Liver (tissue), 9 donors: Measurements from ENCODE around the gene TBP. TPM values are rescaled to one million over a fixed set of nuclear protein-coding genes. Genes with fewer than 3 reads are reported as not detected.

ENCODE experiments used
- DNase-seq: peaks from one replicate; pipeline ENCODE4 v3.0.0-alpha.2; 2017; ENCODE audit warnings: low spot score
- H3K27ac ChIP-seq, 2 donors: one replicate each; pipeline ENCODE4 v1.7.0; 2013; ENCODE audit warnings: inconsistent platforms in 2 of 2, low read length in 2 of 2, control low read depth in 1 of 2, low read depth in 1 of 2, mild to moderate bottlenecking in 1 of 2
- H3K27me3 ChIP-seq, 4 donors: one replicate each; pipeline versions ENCODE4 v1.6.1 to v1.7.0; 2013; ENCODE audit warnings: low read length in 3 of 4, inconsistent platforms in 1 of 4, mild to moderate bottlenecking in 1 of 4, moderate library complexity in 1 of 4; ENCODE audit not compliant: control insufficient read depth in 4 of 4, insufficient read depth in 4 of 4
- H3K36me3 ChIP-seq, 4 donors: one replicate each; pipeline versions ENCODE4 v1.6.1 to v1.7.0; 2013; ENCODE audit warnings: low read length in 3 of 4, mild to moderate bottlenecking in 3 of 4, low read depth in 1 of 4, moderate library complexity in 1 of 4; ENCODE audit not compliant: control insufficient read depth in 4 of 4, insufficient read depth in 3 of 4
- H3K4me1 ChIP-seq, 4 donors: one replicate each; pipeline versions ENCODE4 v1.6.1 to v1.7.0; 2013; ENCODE audit warnings: low read length in 3 of 4, mild to moderate bottlenecking in 3 of 4, moderate library complexity in 1 of 4; ENCODE audit not compliant: control insufficient read depth in 4 of 4, insufficient read depth in 4 of 4
- H3K4me3 ChIP-seq, 3 donors: one replicate each; pipeline versions ENCODE4 v1.6.1 to v1.7.0; 2013; ENCODE audit warnings: low read length in 3 of 3, control low read depth in 1 of 3, low read depth in 1 of 3, mild to moderate bottlenecking in 1 of 3
- H3K9ac ChIP-seq, 2 donors: one replicate each; pipeline ENCODE4 v1.7.0; 2013; ENCODE audit warnings: low read length in 2 of 2, mild to moderate bottlenecking in 2 of 2, moderate library complexity in 2 of 2, control low read depth in 1 of 2, low read depth in 1 of 2
- H3K9me3 ChIP-seq, 4 donors: one replicate each; pipeline versions ENCODE4 v1.6.1 to v1.7.0; 2013; ENCODE audit warnings: low read length in 3 of 4; ENCODE audit not compliant: control insufficient read depth in 4 of 4
- EGR1 ChIP-seq, 2 donors: IDR thresholded peaks; 2 replicates each; pipeline ENCODE4 v1.6.1; 2016 to 2018; ENCODE audit warnings: antibody characterized with exemption in 2 of 2, low read depth in 2 of 2
- FOXA1 ChIP-seq: IDR thresholded peaks from 2 replicates; pipeline ENCODE4 v1.6.1; 2016; ENCODE audit warnings: antibody characterized with exemption
- FOXA2 ChIP-seq: IDR thresholded peaks from 2 replicates; pipeline ENCODE4 v1.6.1; 2016; ENCODE audit warnings: antibody characterized with exemption
- GABPA ChIP-seq, 2 donors: IDR thresholded peaks in 1 of 2; conservative IDR thresholded peaks in 1 of 2; 2 replicates each; pipeline ENCODE4 v1.6.1; 2016; ENCODE audit warnings: antibody characterized with exemption in 2 of 2, mild to moderate bottlenecking in 1 of 2, moderate library complexity in 1 of 2
- HNF4A ChIP-seq, 2 donors: conservative IDR thresholded peaks; 2 replicates each; pipeline ENCODE4 v1.6.1; 2016; ENCODE audit warnings: antibody characterized with exemption in 2 of 2, mild to moderate bottlenecking in 2 of 2
- HNF4G ChIP-seq: IDR thresholded peaks from 2 replicates; pipeline ENCODE4 v1.6.1; 2016; ENCODE audit warnings: antibody characterized with exemption
- JUND ChIP-seq, 2 donors: IDR thresholded peaks; 2 replicates each; pipeline ENCODE4 v1.6.1; 2016; ENCODE audit warnings: antibody characterized with exemption in 2 of 2
- MAX ChIP-seq: IDR thresholded peaks from 2 replicates; pipeline ENCODE4 v1.6.1; 2016; ENCODE audit warnings: antibody characterized with exemption
- NR2F2 ChIP-seq: IDR thresholded peaks from 2 replicates; pipeline ENCODE4 v1.6.1; 2016; ENCODE audit warnings: antibody characterized with exemption
- RAD21 ChIP-seq, 2 donors: IDR thresholded peaks; 2 replicates each; pipeline ENCODE4 v1.6.1; 2016; ENCODE audit warnings: antibody characterized with exemption in 2 of 2, mild to moderate bottlenecking in 2 of 2
- REST ChIP-seq: IDR thresholded peaks from 2 replicates; pipeline ENCODE4 v1.6.1; 2016; ENCODE audit warnings: antibody characterized with exemption, mild to moderate bottlenecking
- RXRA ChIP-seq, 2 donors: IDR thresholded peaks; 2 replicates each; pipeline ENCODE4 v1.6.1; 2017 to 2018; ENCODE audit warnings: antibody characterized with exemption in 2 of 2, mild to moderate bottlenecking in 1 of 2
- SP1 ChIP-seq: IDR thresholded peaks from 2 replicates; pipeline ENCODE4 v1.6.1; 2018; ENCODE audit warnings: antibody characterized with exemption, mild to moderate bottlenecking
- TAF1 ChIP-seq: conservative IDR thresholded peaks from 2 replicates; pipeline ENCODE4 v1.6.1; 2016; ENCODE audit warnings: antibody characterized with exemption, mild to moderate bottlenecking
- YY1 ChIP-seq: IDR thresholded peaks from 2 replicates; pipeline ENCODE4 v1.6.1; 2016; ENCODE audit warnings: antibody characterized with exemption, mild to moderate bottlenecking
- ZBTB33 ChIP-seq: IDR thresholded peaks from 2 replicates; pipeline ENCODE4 v1.6.1; 2016; ENCODE audit warnings: antibody characterized with exemption
- WGBS: extraction: QIAGEN DNeasy Blood & Tissue Kit; methylation state at CpG from one replicate; pipeline ENCODE4 v1.1.7; 2013; 5-methylcytosine and 5-hydroxymethylcytosine counted together
- polyA plus RNA-seq, 2 donors: library from polyadenylated mRNA; stranded (reverse) in 1 of 2; unstranded in 1 of 2; fragments of 200-250 nt in 1 of 2; fragments of >200 nt in 1 of 2; fragmentation: Nextera tagmentation in 1 of 2; extraction: Ambion mirVana in 1 of 2; gene quantifications; one replicate each; pipeline versions ENCODE4 v1.2.1 to v1.2.3, GENCODE V29; 2013 to 2015
- total RNA-seq, 2 donors: library from RNA; depleted of rRNA; stranded (reverse); fragments of >200 nt; gene quantifications; one replicate each; pipeline ENCODE4 v1.2.3, GENCODE V29; 2014
- TF ChIP-seq, protein P1 (sequence below): IDR thresholded peaks from 2 replicates; pipeline ENCODE4 v1.6.1; 2016; ENCODE audit warnings: antibody characterized with exemption
- TF ChIP-seq, protein P2 (sequence below): fragments of 150-350 bp; IDR thresholded peaks from 2 replicates; pipeline ENCODE4 v1.5.1; 2017; ENCODE audit warnings: improper control_type of control experiment, low read depth, low read length; ENCODE audit not compliant: missing input control
- donor health status: healthy.
- donor health status: healthy.
- donor health status: healthy.
- donor health status: healthy.
- donor health status: healthy.

The TBP gene
- total and polyA plus RNA-seq, 4 donors = 4.5 to 7.5 (median 7.3) TPM

DNA sequence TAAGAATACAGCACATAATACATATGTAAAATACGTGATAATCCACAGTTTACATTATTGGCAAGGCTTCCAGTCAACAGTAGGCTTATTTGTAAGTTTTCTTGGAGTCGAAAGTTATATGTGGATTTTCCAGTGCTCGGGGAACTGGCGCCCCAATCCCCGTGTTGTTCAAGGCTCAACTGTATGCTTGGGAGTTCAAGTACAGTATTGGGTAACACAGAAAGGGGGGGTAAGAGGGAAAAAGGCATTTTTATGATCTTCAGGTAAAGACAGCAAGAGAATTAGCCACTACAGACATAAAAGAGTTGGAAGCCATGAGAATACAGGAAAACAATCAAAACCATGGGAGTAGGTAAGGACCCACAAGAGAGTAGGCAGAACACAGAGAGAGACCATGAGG, 17.5 kb upstream of the TBP start:
- Histone ChIP-seq H3K27ac (no peak overlapping the region), H3K36me3 (peaks cover 7 to 76% (median 61%) of the 10 kb centered on the region in 4 donors), H3K9me3 (no peaks in the 10 kb centered on the region), H3K4me3 (no peak overlapping the region), H3K9ac (no peak overlapping the region), H3K4me1 (peaks cover 0 to 20% (median 11%) of the 10 kb centered on the region in 4 donors), H3K27me3 (no peaks in the 10 kb centered on the region)
- 93% methylated on average over 5 of the region's 5 CpGs for WGBS
- TF ChIP-seq SP1 = no peak
- no peak for TF ChIP-seq RXRA (IDR thresholded peaks at IDR 0.05)
- no peak for TF ChIP-seq MAX
- TF ChIP-seq TAF1 = no peak
- no peak for TF ChIP-seq YY1
- no peak for TF ChIP-seq FOXA2
- TF ChIP-seq HNF4G = no peak
- no peak for TF ChIP-seq GABPA (IDR thresholded peaks at IDR 0.05 in 1 of 2, conservative IDR thresholded peaks at IDR 0.05 in 1 of 2)
- TF ChIP-seq FOXA1 = no peak
- no peak for TF ChIP-seq ZBTB33
- no peak for TF ChIP-seq JUND (IDR thresholded peaks at IDR 0.05)
- no peak for TF ChIP-seq HNF4A (conservative IDR thresholded peaks at IDR 0.05)
- TF ChIP-seq REST = no peak
- TF ChIP-seq, protein P1, sequence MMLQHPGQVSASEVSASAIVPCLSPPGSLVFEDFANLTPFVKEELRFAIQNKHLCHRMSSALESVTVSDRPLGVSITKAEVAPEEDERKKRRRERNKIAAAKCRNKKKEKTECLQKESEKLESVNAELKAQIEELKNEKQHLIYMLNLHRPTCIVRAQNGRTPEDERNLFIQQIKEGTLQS = no peak
- TF ChIP-seq EGR1 (IDR thresholded peaks at IDR 0.05; ENCODE audit: low read depth in 2 of 2) = no peak
- TF ChIP-seq NR2F2 = no peak
- TF ChIP-seq, protein P2, sequence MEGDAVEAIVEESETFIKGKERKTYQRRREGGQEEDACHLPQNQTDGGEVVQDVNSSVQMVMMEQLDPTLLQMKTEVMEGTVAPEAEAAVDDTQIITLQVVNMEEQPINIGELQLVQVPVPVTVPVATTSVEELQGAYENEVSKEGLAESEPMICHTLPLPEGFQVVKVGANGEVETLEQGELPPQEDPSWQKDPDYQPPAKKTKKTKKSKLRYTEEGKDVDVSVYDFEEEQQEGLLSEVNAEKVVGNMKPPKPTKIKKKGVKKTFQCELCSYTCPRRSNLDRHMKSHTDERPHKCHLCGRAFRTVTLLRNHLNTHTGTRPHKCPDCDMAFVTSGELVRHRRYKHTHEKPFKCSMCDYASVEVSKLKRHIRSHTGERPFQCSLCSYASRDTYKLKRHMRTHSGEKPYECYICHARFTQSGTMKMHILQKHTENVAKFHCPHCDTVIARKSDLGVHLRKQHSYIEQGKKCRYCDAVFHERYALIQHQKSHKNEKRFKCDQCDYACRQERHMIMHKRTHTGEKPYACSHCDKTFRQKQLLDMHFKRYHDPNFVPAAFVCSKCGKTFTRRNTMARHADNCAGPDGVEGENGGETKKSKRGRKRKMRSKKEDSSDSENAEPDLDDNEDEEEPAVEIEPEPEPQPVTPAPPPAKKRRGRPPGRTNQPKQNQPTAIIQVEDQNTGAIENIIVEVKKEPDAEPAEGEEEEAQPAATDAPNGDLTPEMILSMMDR = no peak
- no peak for TF ChIP-seq RAD21 (IDR thresholded peaks at IDR 0.05)
- DNase-seq = no peak
